ENCODE data around the gene PIMREG.

PIMREG gene

GRCh38 chr17:6450926-6451832, 6.9 kb downstream of the PIMREG start:
- TF ChIP-seq POLR2A (IDR thresholded peaks at IDR 0.05; ENCODE audit: extremely low read depth, insufficient read length): no peak
- TF ChIP-seq MYC (IDR thresholded peaks at IDR 0.05; ENCODE audit: low read depth, low read length): no peak
- no peak for TF ChIP-seq CTCF (IDR thresholded peaks at IDR 0.05; ENCODE audit: low read depth, low read length)
- TF ChIP-seq MAX (IDR thresholded peaks at IDR 0.05; ENCODE audit: low read depth, low read length): no peak
- no peak overlapping the region for H3K4me3 ChIP-seq (ENCODE audit: low read depth, low read length)
- peak; percentile 44 for DNase-seq (ENCODE audit: low read depth)

DNA sequence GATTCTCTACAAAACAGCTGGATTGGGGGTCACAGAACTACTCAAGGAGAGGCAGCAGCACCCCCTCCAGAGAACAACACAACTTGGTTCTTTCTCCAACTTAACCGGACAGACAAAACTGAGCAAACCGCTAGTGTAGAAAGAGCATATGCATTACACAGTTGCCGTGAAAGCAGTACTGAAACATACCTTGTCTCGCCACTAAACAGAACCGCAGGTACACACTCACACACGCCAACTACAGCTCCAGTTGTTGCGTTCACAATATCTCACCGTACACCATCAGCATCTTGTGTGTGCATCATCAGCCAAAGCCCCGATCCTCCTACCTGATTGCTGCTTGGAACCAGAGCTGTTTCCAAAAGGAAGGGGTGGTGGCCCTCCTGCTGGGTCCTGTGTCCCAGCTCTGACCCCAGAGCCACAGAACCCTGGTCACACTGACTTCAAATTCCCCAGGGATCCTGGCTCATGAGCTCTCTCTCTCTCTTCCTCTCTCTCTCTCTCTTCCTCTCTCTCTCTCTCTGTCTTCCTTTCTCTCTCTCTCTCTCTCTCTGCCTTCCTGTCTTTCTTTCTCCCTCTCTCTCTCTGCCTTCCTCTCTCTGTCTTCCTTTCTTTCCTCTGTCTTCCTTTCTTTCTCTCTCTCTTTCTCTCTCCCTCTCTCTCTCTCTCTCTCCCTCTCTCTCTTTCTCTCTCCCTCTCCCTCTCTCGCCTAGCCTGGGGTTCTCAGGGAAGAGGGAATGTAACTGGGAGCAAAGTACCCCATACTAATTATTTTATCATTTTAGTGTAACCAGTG, 8.4 kb downstream of the PIMREG start:
- TF ChIP-seq MAX (IDR thresholded peaks at IDR 0.05; ENCODE audit: low read depth, low read length) (no peak), CTCF (IDR thresholded peaks at IDR 0.05; ENCODE audit: low read depth, low read length) (no peak), POLR2A (IDR thresholded peaks at IDR 0.05; ENCODE audit: extremely low read depth, insufficient read length) (no peak), MYC (IDR thresholded peaks at IDR 0.05; ENCODE audit: low read depth, low read length) (no peak)
- no peak overlapping the region for H3K4me3 ChIP-seq (ENCODE audit: low read depth, low read length)
- DNase-seq (ENCODE audit: low read depth): no peak

GRCh38 chr17:6453279-6454024, 9.2 kb downstream of the PIMREG start:
- no peak for TF ChIP-seq MYC (IDR thresholded peaks at IDR 0.05; ENCODE audit: low read depth, low read length)
- TF ChIP-seq POLR2A (IDR thresholded peaks at IDR 0.05; ENCODE audit: extremely low read depth, insufficient read length): no peak
- no peak for TF ChIP-seq MAX (IDR thresholded peaks at IDR 0.05; ENCODE audit: low read depth, low read length)
- TF ChIP-seq CTCF (IDR thresholded peaks at IDR 0.05; ENCODE audit: low read depth, low read length): no peak
- no peak for DNase-seq (ENCODE audit: low read depth)

DNA sequence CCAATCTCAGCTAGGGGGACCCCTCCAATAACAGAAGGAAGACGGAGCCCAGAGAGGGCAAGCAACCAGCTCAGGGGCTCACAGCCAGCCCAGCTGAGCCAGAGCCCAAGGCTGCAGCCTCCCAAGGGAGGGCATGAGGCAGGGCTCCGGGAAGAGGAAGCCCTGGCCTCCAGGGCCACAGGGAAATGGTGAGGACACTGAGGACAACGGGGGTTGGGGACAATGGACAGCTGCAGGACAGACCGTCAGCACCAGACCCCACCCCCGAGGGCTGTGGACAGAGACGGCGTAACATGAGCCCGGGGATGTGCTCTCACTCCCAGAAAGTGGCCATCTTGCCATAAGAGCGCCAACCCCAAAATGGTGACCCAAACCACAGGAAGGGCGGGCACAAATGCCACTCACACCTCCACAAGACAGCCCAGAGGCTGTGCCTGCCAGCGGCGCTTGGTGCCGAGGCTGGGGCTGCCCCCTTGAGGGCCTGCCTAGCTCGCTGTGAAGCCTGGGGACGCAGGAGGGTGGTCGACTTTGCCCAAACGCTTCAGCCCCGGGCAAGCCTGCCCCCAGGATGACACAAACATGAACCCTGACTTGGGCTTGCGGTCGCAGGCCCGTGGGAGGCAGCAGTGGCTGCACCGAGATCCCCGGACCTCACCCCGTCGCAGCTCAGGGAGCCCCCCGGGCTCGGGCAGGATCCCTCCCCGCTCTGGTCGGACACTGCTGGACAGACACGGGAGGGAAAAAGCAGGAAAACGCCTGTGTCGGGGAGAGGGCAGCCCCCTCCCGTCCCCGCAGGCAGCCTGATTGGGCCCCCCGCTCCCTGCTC, 10.5 kb downstream of the PIMREG start:
- no peak for TF ChIP-seq POLR2A (IDR thresholded peaks at IDR 0.05; ENCODE audit: extremely low read depth, insufficient read length)
- no peak for TF ChIP-seq MYC (IDR thresholded peaks at IDR 0.05; ENCODE audit: low read depth, low read length)
- no peak for TF ChIP-seq CTCF (IDR thresholded peaks at IDR 0.05; ENCODE audit: low read depth, low read length)
- TF ChIP-seq MAX (IDR thresholded peaks at IDR 0.05; ENCODE audit: low read depth, low read length): no peak
- DNase-seq (ENCODE audit: low read depth): peak; percentile 11
- H3K4me3 ChIP-seq (ENCODE audit: low read depth, low read length): no peak overlapping the region

More at GRCh38 chr17:6453279-6454024, 9.2 kb downstream of the PIMREG start:
- no peak overlapping the region for H3K4me3 ChIP-seq (ENCODE audit: low read depth, low read length)

GRCh38 chr17:6455321-6455705, 11.1 kb downstream of the PIMREG start:
- no peak overlapping the region for H3K4me3 ChIP-seq (ENCODE audit: low read depth, low read length)
- TF ChIP-seq MYC (IDR thresholded peaks at IDR 0.05; ENCODE audit: low read depth, low read length) (no peak), CTCF (IDR thresholded peaks at IDR 0.05; ENCODE audit: low read depth, low read length) (no peak), POLR2A (IDR thresholded peaks at IDR 0.05; ENCODE audit: extremely low read depth, insufficient read length) (no peak), MAX (IDR thresholded peaks at IDR 0.05; ENCODE audit: low read depth, low read length) (no peak)
- no peak for DNase-seq (ENCODE audit: low read depth)

Measured in NB4 (cell line).